ENCODE measurements around the gene S100A11. TPM values are rescaled to one million over a fixed set of nuclear protein-coding genes. Genes with fewer than 3 reads are reported as not detected.
"Not testable (repeated sequence)": the region's sequence is repeated elsewhere in the genome, so short reads cannot be mapped to it uniquely, and the experiment has no call there.

Gene S100A11
- 4.4 and 5.4 TPM in 2 replicates for total RNA-seq (ENCODE audit: low replicate concordance)

- no peaks in the 10 kb centered on the region for H3K36me3 Mint-ChIP-seq
- H3K9me3 ChIP-seq (ENCODE audit: low read depth): no peaks in the 10 kb centered on the region
- H3K79me2 ChIP-seq (ENCODE audit: low read depth): no peaks in the 10 kb centered on the region
- DNase-seq (ENCODE audit: low spot score): peak; percentile 75
- peak within 1 kb of the TSS; percentile 84 for H3K4me3 Mint-ChIP-seq
- peaks cover 24% of the 10 kb centered on the region for H3K4me1 Mint-ChIP-seq
- peak within 1 kb of the TSS; percentile 45 for H3K4me3 ChIP-seq
- H3K27me3 ChIP-seq: peaks cover 48% of the 10 kb centered on the region
- H3K27me3 Mint-ChIP-seq (ENCODE audit: insufficient read depth, low read depth): peaks cover 22% of the 10 kb centered on the region
- H4K20me1 ChIP-seq (ENCODE audit: low read depth): no peaks in the 10 kb centered on the region
- peak within 1 kb of the TSS; percentile 46 for H2AFZ ChIP-seq (replicated peaks)
- H3F3A ChIP-seq (ENCODE audit: low read depth): peaks cover 14% of the 10 kb centered on the region
- no peak within 1 kb of the TSS for H3K9ac ChIP-seq
- H3K9me3 Mint-ChIP-seq: no peaks in the 10 kb centered on the region
- peak within 1 kb of the TSS; percentile 82 for H3K4me2 ChIP-seq
- peaks cover 14% of the 10 kb centered on the region for H3K4me1 ChIP-seq
- H3K27ac ChIP-seq: no peak within 1 kb of the TSS
- peak within 1 kb of the TSS; percentile 73 for H3K27ac Mint-ChIP-seq
- TF ChIP-seq EZH2phosphoT487 (IDR thresholded peaks at IDR 0.05) (no peak), EZH2 (IDR thresholded peaks at IDR 0.05) (no peak), CTCF (IDR thresholded peaks at IDR 0.05) (no peak)
- no peaks in the 10 kb centered on the region for H3K36me3 ChIP-seq
Measured at GRCh38 chr1:152036267-152037216, at the start of gene S100A11. Gene S100A11 (minus strand): TSS chr1:152037004. CDS start chr1:152036915, 89 bp downstream.

GRCh38 chr1:152084853-152085252 is 48.0 kb upstream of the S100A11 start:
- Histone ChIP-seq H3F3A (ENCODE audit: low read depth) (no peaks in the 10 kb centered on the region), H3K9me3 (ENCODE audit: low read depth) (peaks cover 3% of the 10 kb centered on the region), H4K20me1 (ENCODE audit: low read depth) (no peaks in the 10 kb centered on the region), H3K79me2 (ENCODE audit: low read depth) (no peaks in the 10 kb centered on the region), H3K4me3 (no peak overlapping the region), H2AFZ (replicated peaks) (no peak overlapping the region), H3K4me2 (no peak overlapping the region), H3K27me3 (no peaks in the 10 kb centered on the region), H3K27ac (no peak overlapping the region), H3K9ac (no peak overlapping the region), H3K4me1 (no peaks in the 10 kb centered on the region), H3K36me3 (no peaks in the 10 kb centered on the region)
- Mint-ChIP-seq H3K9me3 (no peaks in the 10 kb centered on the region), H3K27ac (no peak overlapping the region), H3K4me3 (no peak overlapping the region), H3K36me3 (no peaks in the 10 kb centered on the region), H3K27me3 (ENCODE audit: insufficient read depth, low read depth) (peaks cover 5% of the 10 kb centered on the region), H3K4me1 (no peaks in the 10 kb centered on the region)
- TF ChIP-seq EZH2 (IDR thresholded peaks at IDR 0.05): no peak
- no peak for TF ChIP-seq EZH2phosphoT487 (IDR thresholded peaks at IDR 0.05)
- TF ChIP-seq CTCF (IDR thresholded peaks at IDR 0.05): no peak
- DNase-seq (ENCODE audit: low spot score): no peak

GRCh38 chr1:152081026-152081425 is 44.2 kb upstream of the S100A11 start:
- H3F3A ChIP-seq (ENCODE audit: low read depth); H3K79me2 ChIP-seq (ENCODE audit: low read depth); H3K9me3 Mint-ChIP-seq; H3K27me3 Mint-ChIP-seq (ENCODE audit: insufficient read depth, low read depth); H3K9me3 ChIP-seq (ENCODE audit: low read depth); H3K4me1 ChIP-seq; H3K36me3 ChIP-seq; H3K9ac ChIP-seq; H3K27ac ChIP-seq; H4K20me1 ChIP-seq (ENCODE audit: low read depth); H2AFZ ChIP-seq (replicated peaks); H3K4me3 Mint-ChIP-seq; H3K36me3 Mint-ChIP-seq; H3K4me2 ChIP-seq; H3K4me3 ChIP-seq; H3K27ac Mint-ChIP-seq; DNase-seq (ENCODE audit: low spot score); H3K4me1 Mint-ChIP-seq; H3K27me3 ChIP-seq: not testable (repeated sequence)

GRCh38 chr1:152080494-152080893 is 43.7 kb upstream of the S100A11 start:
- not testable (repeated sequence) for H3K4me3 Mint-ChIP-seq; H3K27ac Mint-ChIP-seq; H2AFZ ChIP-seq (replicated peaks); H3K27me3 Mint-ChIP-seq (ENCODE audit: insufficient read depth, low read depth); H3K4me3 ChIP-seq; H3K9ac ChIP-seq; H3K36me3 ChIP-seq; H3F3A ChIP-seq (ENCODE audit: low read depth); H3K9me3 ChIP-seq (ENCODE audit: low read depth); H3K27me3 ChIP-seq; H3K79me2 ChIP-seq (ENCODE audit: low read depth); H3K4me1 Mint-ChIP-seq; H4K20me1 ChIP-seq (ENCODE audit: low read depth); H3K4me2 ChIP-seq; DNase-seq (ENCODE audit: low spot score); H3K4me1 ChIP-seq; H3K27ac ChIP-seq; H3K9me3 Mint-ChIP-seq; H3K36me3 Mint-ChIP-seq
